Ishikawa (cell line): ENCODE data around the gene ZNF107.

Experiments
- CEBPB ChIP-seq: IDR thresholded peaks from 2 replicates; pipeline ENCODE4 v1.6.1; 2012
- CREB1 ChIP-seq: IDR thresholded peaks from 2 replicates; pipeline ENCODE4 v1.6.1; 2012; ENCODE audit warnings: low read depth
- EP300 ChIP-seq: IDR thresholded peaks from 2 replicates; pipeline ENCODE4 v1.6.1; 2012; ENCODE audit warnings: borderline replicate concordance
- FOXM1 ChIP-seq: IDR thresholded peaks from 2 replicates; pipeline ENCODE4 v1.6.1; 2012; ENCODE audit warnings: low read depth, borderline replicate concordance
- MAX ChIP-seq: IDR thresholded peaks from 2 replicates; pipeline ENCODE4 v1.6.1; 2012
- RAD21 ChIP-seq: IDR thresholded peaks from 2 replicates; pipeline ENCODE4 v1.6.1; 2012; ENCODE audit warnings: low read depth
- REST ChIP-seq: IDR thresholded peaks from 2 replicates; pipeline ENCODE4 v1.6.1; 2012; ENCODE audit warnings: low read depth, mild to moderate bottlenecking
- TAF1 ChIP-seq: IDR thresholded peaks from 2 replicates; pipeline ENCODE4 v1.6.1; 2012; ENCODE audit warnings: low read depth, mild to moderate bottlenecking
- TCF12 ChIP-seq: IDR thresholded peaks from 2 replicates; pipeline ENCODE4 v1.6.1; 2012; ENCODE audit warnings: low read depth
- USF1 ChIP-seq: IDR thresholded peaks from 2 replicates; pipeline ENCODE4 v1.6.1; 2012
- YY1 ChIP-seq: IDR thresholded peaks from 2 replicates; pipeline ENCODE4 v1.6.1; 2012; ENCODE audit warnings: low read depth

- TF ChIP-seq TCF12 (no peak), TAF1 (no peak), YY1 (no peak), FOXM1 (no peak), USF1 (no peak), REST (no peak), CEBPB (no peak), RAD21 (no peak), CREB1 (no peak), EP300 (no peak), MAX (no peak)
These were observed 19.2 kb downstream of the ZNF107 start for GRCh38 chr7:64685091-64685490.
